Activated CD4-positive, alpha-beta T cell treated with anti-CD3 and anti-CD28 coated beads, Interleukin-2, Interleukin-6, amounts not matched to agents 100 ng/mL and 50 ng/mL, durations not matched to agents 16 hours and 8 hours (primary cell): ENCODE results near the gene ALG2.
"Not testable (repeated sequence)": the region's sequence is repeated elsewhere in the genome, so short reads cannot be mapped to it uniquely, and the experiment has no call there.

Experiments
- DNase-seq: peaks from one replicate; pipeline ENCODE4 v3.0.0-alpha.2; 2020

The ALG2 gene

GRCh38 chr9:99237356-99237755, 15.6 kb upstream of the ALG2 start:
- DNase-seq = no peak

GRCh38 chr9:99235926-99236634, 14.3 kb upstream of the ALG2 start:
- DNase-seq = peak; percentile 69

GRCh38 chr9:99235069-99235468, 13.3 kb upstream of the ALG2 start:
- DNase-seq = no peak

GRCh38 chr9:99234618-99235017, 12.9 kb upstream of the ALG2 start:
- no peak for DNase-seq

- peak; percentile 47 for DNase-seq
Observed at GRCh38 chr9:99231711-99232110, 10.0 kb upstream of the ALG2 start.

GRCh38 chr9:99230206-99230605, 8.5 kb upstream of the ALG2 start:
- DNase-seq = no peak

- no peak for DNase-seq
Observed at GRCh38 chr9:99226054-99226453, 4.3 kb upstream of the ALG2 start.

GRCh38 chr9:99224445-99224844, 2.7 kb upstream of the ALG2 start:
- DNase-seq = no peak

GRCh38 chr9:99222416-99223270, 901 bp upstream of the ALG2 start:
- no peak for DNase-seq

- DNase-seq = no peak
Observed at GRCh38 chr9:99221266-99221620, 499 bp downstream of the ALG2 start.

- no peak for DNase-seq
Observed at GRCh38 chr9:99220011-99220410, 1.7 kb downstream of the ALG2 start.

- no peak for DNase-seq
Observed at GRCh38 chr9:99216073-99216472, 5.7 kb downstream of the ALG2 start.

- no peak for DNase-seq
Observed at GRCh38 chr9:99213197-99213596, 8.5 kb downstream of the ALG2 start.

- DNase-seq = no peak
Observed at GRCh38 chr9:99211746-99212145, 10.0 kb downstream of the ALG2 start.

GRCh38 chr9:99210572-99210971, 11.2 kb downstream of the ALG2 start:
- DNase-seq = no peak

GRCh38 chr9:99201603-99202002, 20.1 kb downstream of the ALG2 start:
- no peak for DNase-seq

- no peak for DNase-seq
Observed at GRCh38 chr9:99199938-99200539, 21.7 kb downstream of the ALG2 start.

- no peak for DNase-seq
Observed at GRCh38 chr9:99197987-99198386, 23.8 kb downstream of the ALG2 start.

GRCh38 chr9:99197124-99197630, 24.6 kb downstream of the ALG2 start:
- DNase-seq = no peak

- DNase-seq = not testable (repeated sequence)
Observed at GRCh38 chr9:99196484-99196883, 25.3 kb downstream of the ALG2 start.

GRCh38 chr9:99193466-99193821, 28.3 kb downstream of the ALG2 start:
- no peak for DNase-seq

GRCh38 chr9:99192786-99193465, 28.8 kb downstream of the ALG2 start:
- no peak for DNase-seq

GRCh38 chr9:99190597-99191283, 31.0 kb downstream of the ALG2 start:
- DNase-seq = no peak
